ENCODE measurements around the gene DNAJC4. TPM values are rescaled to one million over a fixed set of nuclear protein-coding genes. Genes with fewer than 3 reads are reported as not detected.

DNAJC4 gene
- total and polyA plus RNA-seq, 2 of the 8 experiments (the other 6 are each of a cell fraction or from before 2014, with no cell fraction given): 14.6 to 31.0 TPM

DNA sequence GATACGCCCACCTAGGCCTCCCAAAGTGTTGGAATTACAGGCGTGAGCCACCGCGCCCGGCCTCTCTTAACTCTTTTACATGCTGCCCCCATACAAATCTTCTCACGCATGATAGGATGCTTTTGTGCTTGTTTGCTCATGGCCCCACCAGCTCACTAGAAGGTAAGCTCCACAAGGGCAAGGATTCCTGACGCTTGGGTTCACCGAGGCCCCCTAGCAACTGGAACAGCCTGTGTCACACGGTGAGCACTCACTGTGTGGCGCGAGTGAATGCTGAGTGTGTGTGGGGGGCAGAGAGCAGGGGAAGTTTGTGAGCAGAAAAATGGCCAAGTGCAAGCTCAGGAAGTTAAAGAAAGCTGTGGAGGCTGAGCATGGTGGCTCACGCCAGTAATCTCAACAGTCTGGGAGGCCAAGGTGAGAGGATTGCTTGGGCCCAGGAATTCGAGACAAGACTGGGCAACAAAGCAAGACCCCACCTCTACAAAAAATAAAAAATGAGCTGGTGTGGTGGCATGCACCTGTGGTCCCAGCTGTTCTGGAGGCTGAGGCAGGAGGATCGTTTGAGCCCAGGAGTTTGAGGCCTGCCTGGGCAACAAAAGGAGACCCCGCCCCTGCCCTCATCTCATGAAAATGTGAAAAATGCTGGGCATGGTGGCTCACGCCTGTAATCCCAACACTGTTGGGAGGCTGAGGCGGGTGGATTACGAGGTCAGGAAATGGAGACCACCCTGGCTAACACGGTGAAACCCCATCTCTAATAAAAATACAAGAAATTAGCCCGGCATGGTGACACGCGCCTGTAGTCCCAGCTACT is 51.8 kb downstream of the DNAJC4 start:
- H3K23ac ChIP-seq (ENCODE audit: insufficient read length): no peak overlapping the region
- no peak overlapping the region for H3K56ac ChIP-seq (replicated peaks; ENCODE audit: insufficient read length, low read depth, low read length)
- H3K27ac ChIP-seq (ENCODE audit: low read depth, low read length): no peak overlapping the region
- no peak overlapping the region for H3K4me2 ChIP-seq (ENCODE audit: insufficient read depth in 1 of 2, low read depth in 2 of 2, low read length in 2 of 2)
- H2BK120ac ChIP-seq (replicated peaks; ENCODE audit: low read depth, low read length): no peak overlapping the region
- H2AK5ac ChIP-seq (ENCODE audit: low read depth, low read length): no peak overlapping the region
- FAIRE-seq (no peak), DNase-seq (ENCODE audit: low read depth in 1 of 2, low spot score in 2 of 2) (no peak)
- ChIA-PET POLR2A (ENCODE audit: partially characterized antibody) (interaction anchor here (1.5 to 9.5 kb wide), 4 partner anchors 12 to 37 kb away, joined by 3 to 79 read pairs (median 28); partner anchors contain the start of genes ESRRA and PPP1R14B), CTCF (ENCODE audit: partially characterized antibody) (interaction anchor here (0.7 to 11.4 kb wide), 6 partner anchors 12 to 61 kb away, joined by 3 to 134 read pairs (median 4); partner anchors contain the start of genes CATSPERZ and ESRRA)
- H3K18ac ChIP-seq (ENCODE audit: extremely low read depth, low read length): no peak overlapping the region
- H3K79me2 ChIP-seq (ENCODE audit: control insufficient read depth in 1 of 2, insufficient read depth in 2 of 2, low read length in 2 of 2): no peaks in the 10 kb centered on the region
- H4K5ac ChIP-seq (ENCODE audit: insufficient read length, low read depth, low read length): no peak overlapping the region
- H2BK20ac ChIP-seq (ENCODE audit: low read length): no peak overlapping the region
- no peaks in the 10 kb centered on the region; the same call in 1 of the 2 replicates for H3K79me1 ChIP-seq (ENCODE audit: low read depth, low read length)
- H2BK15ac ChIP-seq (ENCODE audit: low read length): no peak overlapping the region
- H3K14ac ChIP-seq (ENCODE audit: insufficient read length): no peak overlapping the region
- H3K4me3 ChIP-seq (ENCODE audit: extremely low read depth in 1 of 4, insufficient read depth in 2 of 4, low read depth in 3 of 4, low read length in 4 of 4): no peak overlapping the region
- H2BK12ac ChIP-seq (ENCODE audit: low read depth, low read length): no peak overlapping the region; the same call in 1 of the 2 replicates
- H4K20me1 ChIP-seq (replicated peaks in 1 of 2; ENCODE audit: control insufficient read depth in 1 of 2, insufficient read depth in 2 of 2, low read length in 2 of 2): no peaks in the 10 kb centered on the region
- H3K4me1 ChIP-seq (replicated peaks in 1 of 4; ENCODE audit: control insufficient read depth in 3 of 4, insufficient read depth in 4 of 4, low read length in 3 of 4): peaks cover 0 to 8% (median 4%) of the 10 kb centered on the region in 4 experiments; a peak in 4 of 7 replicates
- peaks cover 10% of the 10 kb centered on the region; the same call in 1 of the 2 replicates for H3K23me2 ChIP-seq (ENCODE audit: low read depth, low read length)
- no peak overlapping the region for H4K91ac ChIP-seq (replicated peaks; ENCODE audit: insufficient read length, low read length)
- no peaks in the 10 kb centered on the region for H3K9me3 ChIP-seq (ENCODE audit: insufficient read depth in 2 of 2, low read depth in 1 of 2, low read length in 1 of 2)
- H4K8ac ChIP-seq (ENCODE audit: extremely low read depth, insufficient read depth, low read length): no peak overlapping the region
- H3K9ac ChIP-seq (replicated peaks in 1 of 4; ENCODE audit: extremely low read depth in 1 of 4, low read depth in 3 of 4, low read length in 3 of 4): no peak overlapping the region
- peaks cover 0 to 7% (median 0%) of the 10 kb centered on the region in 4 experiments; a peak in 1 of 7 replicates for H3K27me3 ChIP-seq (replicated peaks in 1 of 4; ENCODE audit: control insufficient read depth in 3 of 4, extremely low read depth in 1 of 4, insufficient read depth in 3 of 4, low read length in 3 of 4)
- no peak overlapping the region for H2AFZ ChIP-seq (ENCODE audit: low read length)
- no peak overlapping the region for H3K4ac ChIP-seq (replicated peaks; ENCODE audit: insufficient read length, low read depth, low read length)
- no peak overlapping the region for H2BK5ac ChIP-seq (ENCODE audit: low read depth, low read length)
- WGBS, 2 experiments (ENCODE audit: extremely low coverage in 1 of 2, insufficient coverage in 1 of 2, insufficient read length in 1 of 2, insufficient replicate concordance in 2 of 2, low coverage in 1 of 2, low lambda C conversion rate in 2 of 2, missing lambda C conversion rate in 1 of 2): 90% methylated on average over 21 of the region's 22 CpGs; no CpG with 5 or more reads in 1 of the 2 experiments
- H3K36me3 ChIP-seq (ENCODE audit: control insufficient read depth in 2 of 4, insufficient read depth in 4 of 4, low read length in 3 of 4): no peaks in the 10 kb centered on the region; a peak in 1 of 8 replicates
- TF ChIP-seq EZH2 (IDR thresholded peaks at IDR 0.05; ENCODE audit: low read depth, low read length, severe bottlenecking): no peak
- TF ChIP-seq, protein P1, sequence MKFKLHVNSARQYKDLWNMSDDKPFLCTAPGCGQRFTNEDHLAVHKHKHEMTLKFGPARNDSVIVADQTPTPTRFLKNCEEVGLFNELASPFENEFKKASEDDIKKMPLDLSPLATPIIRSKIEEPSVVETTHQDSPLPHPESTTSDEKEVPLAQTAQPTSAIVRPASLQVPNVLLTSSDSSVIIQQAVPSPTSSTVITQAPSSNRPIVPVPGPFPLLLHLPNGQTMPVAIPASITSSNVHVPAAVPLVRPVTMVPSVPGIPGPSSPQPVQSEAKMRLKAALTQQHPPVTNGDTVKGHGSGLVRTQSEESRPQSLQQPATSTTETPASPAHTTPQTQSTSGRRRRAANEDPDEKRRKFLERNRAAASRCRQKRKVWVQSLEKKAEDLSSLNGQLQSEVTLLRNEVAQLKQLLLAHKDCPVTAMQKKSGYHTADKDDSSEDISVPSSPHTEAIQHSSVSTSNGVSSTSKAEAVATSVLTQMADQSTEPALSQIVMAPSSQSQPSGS (IDR thresholded peaks at IDR 0.05; ENCODE audit: low read length): no peak
- no peak for TF ChIP-seq NRF1 (IDR thresholded peaks at IDR 0.05; ENCODE audit: low read depth, low read length)
- TF ChIP-seq RFX5 (IDR thresholded peaks at IDR 0.05; ENCODE audit: borderline replicate concordance, low read depth, low read length): no peak
- TF ChIP-seq CHD2 (IDR thresholded peaks at IDR 0.05; ENCODE audit: low read length): no peak
- no peak for TF ChIP-seq POU5F1 (IDR thresholded peaks at IDR 0.05; ENCODE audit: low read depth, low read length)
- no peak for TF ChIP-seq SIRT6 (IDR thresholded peaks at IDR 0.05; ENCODE audit: low read length)
- no peak for TF ChIP-seq SRF (IDR thresholded peaks at IDR 0.05; ENCODE audit: low read depth, low read length)
- TF ChIP-seq, protein P2, sequence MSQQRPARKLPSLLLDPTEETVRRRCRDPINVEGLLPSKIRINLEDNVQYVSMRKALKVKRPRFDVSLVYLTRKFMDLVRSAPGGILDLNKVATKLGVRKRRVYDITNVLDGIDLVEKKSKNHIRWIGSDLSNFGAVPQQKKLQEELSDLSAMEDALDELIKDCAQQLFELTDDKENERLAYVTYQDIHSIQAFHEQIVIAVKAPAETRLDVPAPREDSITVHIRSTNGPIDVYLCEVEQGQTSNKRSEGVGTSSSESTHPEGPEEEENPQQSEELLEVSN (IDR thresholded peaks at IDR 0.05): no peak

Data from H1 (cell line).